ENCODE measurements around the gene ROR1.

The ROR1 gene

GRCh38 chr1:63798284-63798683 lies 24.5 kb downstream of the ROR1 start:
- ChIA-PET POLR2A (no interaction called here), CTCF (no interaction called here)
- Histone ChIP-seq H3K27ac (ENCODE audit: extremely low read depth, low read depth, low read length) (no peak overlapping the region), H3K4me1 (ENCODE audit: control insufficient read depth, insufficient read depth, low read length) (peaks cover 12% of the 10 kb centered on the region), H3K36me3 (ENCODE audit: control insufficient read depth in 2 of 2, insufficient read depth in 1 of 2, low read length in 2 of 2) (no peaks in the 10 kb centered on the region), H3K9me3 (ENCODE audit: control insufficient read depth, insufficient read depth, low read depth, low read length) (no peaks in the 10 kb centered on the region), H3K4me3 (ENCODE audit: low read depth, low read length) (no peak overlapping the region)
- TF ChIP-seq GLIS2 (tag by site-specific recombination; IDR thresholded peaks at IDR 0.05): no peak
- TF ChIP-seq OVOL3 (tag by site-specific recombination; IDR thresholded peaks at IDR 0.05): no peak
- TF ChIP-seq ZNF670 (tag by site-specific recombination; IDR thresholded peaks at IDR 0.05; ENCODE audit: low read depth): no peak
- no peak for TF ChIP-seq ZNF350 (tag by site-specific recombination; IDR thresholded peaks at IDR 0.05)
- TF ChIP-seq ZNF76 (tag by site-specific recombination; IDR thresholded peaks at IDR 0.05; ENCODE audit: borderline replicate concordance, low read depth): no peak
- TF ChIP-seq ZSCAN5A (tag by site-specific recombination; IDR thresholded peaks at IDR 0.05): no peak
- no peak for TF ChIP-seq ZNF571 (tag by site-specific recombination; IDR thresholded peaks at IDR 0.05)
- no peak for TF ChIP-seq ZNF398 (tag by site-specific recombination; IDR thresholded peaks at IDR 0.05)
- no peak for TF ChIP-seq KLF9 (tag by site-specific recombination; IDR thresholded peaks at IDR 0.05; ENCODE audit: low read depth)
- no peak for TF ChIP-seq YY1 (tag by site-specific recombination; IDR thresholded peaks at IDR 0.05)

- Histone ChIP-seq H3K27ac (ENCODE audit: extremely low read depth, low read depth, low read length) (no peak overlapping the region), H3K9me3 (ENCODE audit: control insufficient read depth, insufficient read depth, low read depth, low read length) (no peaks in the 10 kb centered on the region), H3K4me1 (ENCODE audit: control insufficient read depth, insufficient read depth, low read length) (peaks cover 12% of the 10 kb centered on the region), H3K36me3 (ENCODE audit: control insufficient read depth in 2 of 2, insufficient read depth in 1 of 2, low read length in 2 of 2) (no peaks in the 10 kb centered on the region), H3K4me3 (ENCODE audit: low read depth, low read length) (no peak overlapping the region)
- CTCF ChIA-PET: interaction anchor here (1.0 kb wide), 1 partner anchor 38 kb away, joined by 3 read pairs; no protein-coding TSS in a partner anchor
- POLR2A ChIA-PET: no interaction called here
- TF ChIP-seq GFI1B (tag by site-specific recombination; IDR thresholded peaks at IDR 0.05) (no peak), ZIC2 (tag by site-specific recombination; IDR thresholded peaks at IDR 0.05) (no peak), ZBTB11 (tag by site-specific recombination; conservative IDR thresholded peaks at IDR 0.05; ENCODE audit: low read depth) (no peak), ZNF133 (tag by site-specific recombination; IDR thresholded peaks at IDR 0.05) (no peak), KLF7 (tag by site-specific recombination; IDR thresholded peaks at IDR 0.05; ENCODE audit: borderline replicate concordance) (no peak), ZNF362 (tag by site-specific recombination; IDR thresholded peaks at IDR 0.05) (no peak), YY2 (tag by site-specific recombination; IDR thresholded peaks at IDR 0.05) (no peak), ZNF138 (tag by site-specific recombination; IDR thresholded peaks at IDR 0.05; ENCODE audit: borderline replicate concordance) (no peak), EGR2 (tag by site-specific recombination; IDR thresholded peaks at IDR 0.05; ENCODE audit: low read depth) (no peak), GLIS2 (tag by site-specific recombination; IDR thresholded peaks at IDR 0.05) (no peak), ZNF747 (tag by site-specific recombination; IDR thresholded peaks at IDR 0.05) (no peak), ZBTB17 (tag by site-specific recombination; IDR thresholded peaks at IDR 0.05) (no peak), AEBP2 (tag by site-specific recombination; IDR thresholded peaks at IDR 0.05; ENCODE audit: borderline replicate concordance) (no peak), ZNF112 (tag by site-specific recombination; IDR thresholded peaks at IDR 0.05) (no peak)
Observed at GRCh38 chr1:63799307-63799706, 25.5 kb downstream of the ROR1 start.

Data from HEK293 (cell line).